ENCODE measurements around the gene SLC24A3.

The SLC24A3 gene

DNA sequence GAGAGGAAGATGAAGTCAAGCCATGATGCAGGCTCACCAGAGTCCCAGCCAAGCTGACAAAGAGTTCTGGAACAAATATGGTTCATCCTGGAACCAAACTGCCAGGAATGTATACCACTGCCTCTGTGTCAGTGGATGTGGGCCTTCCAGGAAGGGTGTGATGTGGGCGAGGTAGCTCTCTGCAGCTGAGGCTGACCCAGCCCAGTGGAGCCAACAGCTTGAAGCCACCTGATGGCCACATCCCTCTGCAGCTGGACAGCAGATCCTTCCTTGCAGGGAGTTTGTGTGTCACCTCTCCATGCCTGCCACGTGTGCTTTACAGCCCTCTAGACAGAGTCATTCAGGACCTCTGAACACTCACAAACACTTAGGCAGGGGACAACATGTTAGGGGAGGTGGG is 403.6 kb downstream of the SLC24A3 start:
- DNase-seq, result no peak

GRCh38 chr20:19616620-19617019 is 404.2 kb downstream of the SLC24A3 start:
- no peak for DNase-seq

DNA sequence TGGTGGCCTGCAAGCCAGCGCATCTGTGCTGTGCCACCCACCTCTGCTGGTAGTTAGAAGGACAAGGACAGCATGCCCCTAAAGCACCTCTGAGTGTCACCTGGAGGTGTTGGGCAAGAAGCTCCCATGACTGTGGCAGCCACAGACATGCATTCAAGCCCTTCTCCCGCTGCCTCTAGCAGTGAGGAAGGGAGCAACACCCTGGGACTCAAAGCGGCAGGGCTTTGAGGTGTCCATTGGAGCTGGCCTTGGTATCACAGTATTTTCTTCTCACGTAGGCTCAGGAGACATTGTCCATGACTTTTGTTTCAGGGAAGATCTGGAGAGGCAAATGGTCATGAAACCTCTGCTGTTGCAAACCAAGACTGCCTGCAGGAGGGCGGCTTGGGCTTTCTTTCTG is 404.8 kb downstream of the SLC24A3 start:
- no peak for DNase-seq

- no peak for DNase-seq
These were observed 406.3 kb downstream of the SLC24A3 start for GRCh38 chr20:19618711-19619110.

- no peak for DNase-seq
These were observed 407.5 kb downstream of the SLC24A3 start for GRCh38 chr20:19619904-19620430.

GRCh38 chr20:19620446-19620845 is 408.0 kb downstream of the SLC24A3 start:
- DNase-seq, result peak; percentile 13

GRCh38 chr20:19621072-19621471 is 408.6 kb downstream of the SLC24A3 start:
- peak; percentile 30 for DNase-seq

- DNase-seq, result no peak
These were observed 412.0 kb downstream of the SLC24A3 start for GRCh38 chr20:19624221-19624965.

DNA sequence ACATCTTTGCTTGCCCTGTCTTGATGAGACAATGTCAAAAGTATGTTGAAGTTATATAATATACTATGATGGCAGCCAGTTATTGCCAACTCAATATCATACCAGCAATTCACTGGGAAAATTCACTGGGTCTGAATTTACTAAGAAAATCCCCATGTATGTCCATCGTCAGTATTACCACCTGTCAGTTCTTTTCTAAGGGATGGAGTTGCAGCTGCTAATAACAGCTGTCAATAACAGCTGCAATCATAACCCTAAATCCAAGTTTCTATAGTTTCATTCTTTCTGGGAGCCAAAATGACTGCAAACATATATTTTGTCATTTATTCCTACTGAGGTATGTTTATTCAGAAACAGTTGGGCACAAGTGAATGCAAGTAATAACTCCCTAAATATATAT is 413.0 kb downstream of the SLC24A3 start:
- no peak for DNase-seq

DNA sequence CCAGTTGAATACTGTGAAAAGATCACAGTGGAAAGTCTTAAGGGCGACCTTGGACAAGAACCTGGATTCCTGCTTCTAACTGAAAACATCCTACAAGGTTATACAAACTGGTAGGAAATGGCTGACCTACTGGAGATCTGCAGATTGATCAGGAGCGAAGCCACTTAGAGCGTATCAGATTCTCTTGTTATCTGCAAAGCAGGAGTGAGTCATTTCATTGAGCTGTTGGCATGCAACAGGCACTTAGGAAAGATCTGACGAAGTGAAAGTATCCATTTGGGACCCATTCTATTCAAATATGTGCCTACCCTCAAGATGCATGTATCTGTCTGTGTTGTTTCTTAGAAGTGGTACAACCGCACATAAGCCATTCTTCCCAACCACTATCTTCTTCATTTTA is 414.5 kb downstream of the SLC24A3 start:
- no peak for DNase-seq

DNA sequence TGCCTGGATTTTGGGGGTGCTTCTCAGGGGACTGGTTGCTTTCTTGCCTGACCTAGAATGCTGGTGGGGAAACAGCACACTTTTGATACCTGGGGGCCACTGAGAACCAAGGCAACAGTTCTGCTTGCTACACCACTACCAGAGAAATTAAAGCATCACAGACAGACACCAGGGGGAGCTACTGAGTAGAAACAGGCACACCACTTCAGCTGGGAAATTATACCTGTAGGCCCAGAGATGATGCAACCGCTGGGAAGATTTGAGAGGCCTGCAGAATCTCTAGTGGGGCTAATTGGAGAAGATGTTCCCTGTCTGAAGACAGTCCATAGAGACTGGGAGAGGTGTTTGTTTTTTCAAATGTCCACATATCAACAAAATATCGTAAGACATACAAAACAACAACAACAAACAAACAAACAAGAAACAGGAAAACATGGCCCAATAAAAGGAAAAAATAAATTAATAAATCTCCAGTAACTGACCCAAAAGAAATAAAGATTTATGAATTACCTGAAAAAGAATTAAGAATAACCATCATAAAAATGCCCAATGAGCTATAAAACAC is 416.2 kb downstream of the SLC24A3 start:
- peak; percentile 77 for DNase-seq

DNA sequence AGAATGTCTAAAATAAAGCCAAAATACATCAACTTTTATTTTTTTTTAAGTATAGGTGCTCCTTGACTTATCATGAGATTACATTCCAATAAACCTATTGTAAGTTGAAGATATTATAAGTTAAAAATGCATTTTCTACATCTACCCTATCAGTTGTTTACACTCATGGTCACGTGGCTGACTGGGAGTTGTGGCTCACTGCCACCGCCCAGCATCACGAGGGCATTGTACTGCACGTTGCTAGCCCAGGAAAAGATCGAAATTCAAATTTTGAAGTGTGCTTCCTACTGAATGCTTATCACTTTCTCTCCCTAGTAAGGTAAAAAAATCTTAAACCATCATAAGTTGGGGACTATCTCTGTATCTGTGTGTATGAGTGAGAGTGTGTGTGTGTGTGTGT is 419.0 kb downstream of the SLC24A3 start:
- no peak for DNase-seq

- no peak for DNase-seq
These were observed 421.5 kb downstream of the SLC24A3 start for GRCh38 chr20:19633985-19634384.

GRCh38 chr20:19639471-19640045 is 427.1 kb downstream of the SLC24A3 start:
- peak; percentile 15 for DNase-seq

DNA sequence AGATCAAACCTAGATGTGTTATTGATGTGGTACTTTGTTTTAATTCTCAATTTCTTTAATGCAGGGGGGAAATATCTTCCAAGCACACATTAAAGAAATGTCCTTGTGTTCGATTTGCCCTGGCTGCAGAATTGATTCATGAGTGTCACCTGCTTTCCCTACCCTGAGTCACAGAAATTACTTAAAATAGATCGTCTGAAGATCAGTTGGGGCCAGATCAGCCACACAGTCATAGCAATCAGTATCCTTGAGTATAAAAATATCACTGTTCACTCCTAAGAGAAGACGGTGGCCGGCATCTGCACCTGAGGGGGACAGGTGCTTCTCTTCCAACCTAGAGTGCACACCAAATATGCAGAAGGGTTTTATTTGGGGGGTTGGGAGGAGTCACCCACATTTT is 430.4 kb downstream of the SLC24A3 start:
- no peak for DNase-seq

DNA sequence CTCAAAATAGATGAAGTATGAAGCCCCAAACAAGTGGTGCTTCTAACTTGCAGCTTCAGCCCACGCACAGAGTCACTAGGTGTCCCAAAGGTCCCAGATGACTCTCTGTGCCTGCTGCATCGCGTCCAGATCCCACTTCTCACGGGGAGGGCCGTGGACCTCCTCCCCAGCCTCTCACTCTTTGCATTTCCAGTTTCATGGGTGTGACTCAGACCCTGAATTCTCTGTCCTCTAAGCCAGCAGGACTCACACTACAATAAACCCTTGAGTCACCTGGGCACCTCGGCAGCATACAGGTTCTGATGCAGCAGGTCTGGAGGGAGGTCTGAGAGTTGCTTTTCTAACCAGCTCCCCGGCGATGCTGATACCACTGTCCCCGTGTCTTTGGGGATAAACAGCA is 431.6 kb downstream of the SLC24A3 start:
- DNase-seq, result no peak

GRCh38 chr20:19646963-19647362 is 434.5 kb downstream of the SLC24A3 start:
- DNase-seq, result no peak

- no peak for DNase-seq
These were observed 435.6 kb downstream of the SLC24A3 start for GRCh38 chr20:19648024-19648423.

- no peak for DNase-seq
These were observed 436.6 kb downstream of the SLC24A3 start for GRCh38 chr20:19649041-19649440.

GRCh38 chr20:19652591-19653026 is 440.2 kb downstream of the SLC24A3 start:
- DNase-seq, result no peak

DNA sequence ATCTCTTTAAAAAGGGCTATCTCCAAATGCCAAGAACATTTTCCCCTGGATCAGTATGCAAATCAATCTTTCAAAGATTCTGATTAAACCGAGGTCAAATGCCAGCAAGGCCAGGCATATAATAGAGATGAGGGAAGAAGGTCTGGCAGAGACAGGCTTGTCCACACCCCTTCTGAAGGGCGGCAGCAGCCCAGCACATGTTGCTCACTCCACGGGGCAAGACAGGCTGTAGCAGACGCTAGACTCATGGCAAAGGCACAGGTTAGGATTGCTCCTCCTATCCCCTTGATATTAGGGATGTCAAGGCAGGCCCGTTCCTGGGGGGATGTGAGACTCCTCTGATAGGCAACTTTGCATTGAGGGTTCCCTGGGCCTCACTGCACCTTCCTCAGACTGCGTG is 440.9 kb downstream of the SLC24A3 start:
- no peak for DNase-seq

- no peak for DNase-seq
These were observed 442.5 kb downstream of the SLC24A3 start for GRCh38 chr20:19654921-19655320.

GRCh38 chr20:19658137-19658536 is 445.7 kb downstream of the SLC24A3 start:
- no peak for DNase-seq

DNA sequence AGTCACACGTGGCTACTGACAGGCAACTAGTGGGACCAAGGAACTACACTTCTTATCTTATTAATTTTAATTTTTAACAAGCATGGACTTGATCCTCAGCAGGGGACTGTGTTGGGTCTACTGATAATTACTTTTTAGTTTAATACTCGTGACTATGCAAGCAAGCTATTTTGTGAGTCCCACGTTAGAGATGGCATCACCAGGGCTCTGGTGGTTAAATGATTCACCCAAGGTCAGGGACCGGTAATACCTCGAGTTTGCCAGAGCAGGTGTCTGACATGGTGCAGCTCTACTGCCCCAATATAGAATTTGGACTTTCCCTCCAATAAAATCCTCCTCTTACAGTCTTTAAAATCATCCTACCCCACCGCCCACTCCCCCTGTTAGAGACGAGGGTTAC is 447.0 kb downstream of the SLC24A3 start:
- no peak for DNase-seq

Measured in NCI-H69 (cell line).